WTC11 (cell line): ENCODE measurements around the gene TAF7. TPM values are rescaled to one million over a fixed set of nuclear protein-coding genes. Genes with fewer than 3 reads are reported as not detected.
A peak's percentile ranks its signal among the peaks of the same experiment; 100 is the strongest.

Experiments used
- ATAC-seq: fragments of 200-7000 bp; cut with Tn5 transposase; 2 replicates; pipeline ENCODE4 v1.10.0; 2021; ENCODE audit warnings: mild to moderate bottlenecking, moderate library complexity
- CTCF ChIA-PET: fragments of 300-600 bp; sonication (Branson Sonifier 250); formaldehyde crosslinking; loops from one replicate; lab custom pipeline; 2021; ENCODE audit warnings: antibody characterized with exemption; lab: Charles Lee
- POLR2A ChIA-PET: fragments of 350-600 bp; sonication (Branson Sonifier 250); formaldehyde crosslinking; loops from one replicate; lab custom pipeline; 2021; ENCODE audit warnings: antibody characterized with exemption; lab: Charles Lee
- DNase-seq: peaks from one replicate; pipeline ENCODE4 v3.0.0; 2021; ENCODE audit warnings: low spot score
- H3K27ac Mint-ChIP-seq: 2 replicates; pipeline ENCODE4 v1.8.0; 2021; ENCODE audit warnings: mixed read lengths
- H3K27me3 Mint-ChIP-seq: 2 replicates; pipeline ENCODE4 v1.8.0; 2021; ENCODE audit warnings: low read depth, mild to moderate bottlenecking, moderate library complexity, mixed read lengths
- H3K36me3 Mint-ChIP-seq: 2 replicates; pipeline ENCODE4 v1.8.0; 2021; ENCODE audit warnings: mixed read lengths
- H3K4me1 Mint-ChIP-seq: 2 replicates; pipeline ENCODE4 v1.8.0; 2022; ENCODE audit warnings: mixed read lengths
- H3K4me3 Mint-ChIP-seq: 2 replicates; pipeline ENCODE4 v1.8.0; 2021; ENCODE audit warnings: mild to moderate bottlenecking, moderate library complexity, mixed read lengths
- H3K9me3 Mint-ChIP-seq: 2 replicates; pipeline ENCODE4 v1.8.0; 2021; ENCODE audit warnings: mixed read lengths
- ATF1 ChIP-seq: sonication (generic); formaldehyde crosslinking; IDR thresholded peaks from 2 replicates; pipeline ENCODE4 v1.8.1; 2023; ENCODE audit warnings: mild to moderate bottlenecking, moderate library complexity, missing genetic modification reagents
- CREM ChIP-seq: sonication (generic); formaldehyde crosslinking; IDR thresholded peaks from 2 replicates; pipeline ENCODE4 v1.8.1; 2022; ENCODE audit warnings: mild to moderate bottlenecking, missing genetic modification reagents, moderate library complexity
- FOXP1 ChIP-seq: sonication (generic); formaldehyde crosslinking; IDR thresholded peaks from 2 replicates; pipeline ENCODE4 v1.8.0; 2022; ENCODE audit warnings: missing genetic modification reagents, mild to moderate bottlenecking, moderate library complexity, borderline replicate concordance
- FOXP4 ChIP-seq: sonication (generic); formaldehyde crosslinking; IDR thresholded peaks from 2 replicates; pipeline ENCODE4 v1.8.0; 2022; ENCODE audit warnings: mild to moderate bottlenecking, missing genetic modification reagents
- GABPB1 ChIP-seq: sonication (generic); formaldehyde crosslinking; IDR thresholded peaks from 2 replicates; pipeline ENCODE4 v1.8.1; 2023; ENCODE audit warnings: mild to moderate bottlenecking, missing genetic modification reagents
- SMAD4 ChIP-seq: sonication (generic); formaldehyde crosslinking; IDR thresholded peaks from 2 replicates; pipeline ENCODE4 v1.8.0; 2022; ENCODE audit warnings: mild to moderate bottlenecking, missing genetic modification reagents
- total RNA-seq: library from RNA; stranded (reverse); gene quantifications from 3 replicates; pipeline ENCODE4 v1.2.3, GENCODE V29; 2021
- TF ChIP-seq, protein P1 (sequence below): sonication (generic); formaldehyde crosslinking; IDR thresholded peaks from 2 replicates; pipeline ENCODE4 v1.8.0; 2022; ENCODE audit warnings: mild to moderate bottlenecking, missing genetic modification reagents
- TF ChIP-seq, protein P2 (sequence below): sonication (generic); formaldehyde crosslinking; IDR thresholded peaks from 2 replicates; pipeline ENCODE4 v1.8.0; 2023; ENCODE audit warnings: missing genetic modification reagents, mild to moderate bottlenecking, borderline replicate concordance
- TF ChIP-seq, protein P3 (sequence below): fragments of 200-600 bp; IDR thresholded peaks from 2 replicates; pipeline ENCODE4 v1.8.0; 2022; ENCODE audit warnings: antibody characterized with exemption
- TF ChIP-seq, protein P4 (sequence below): sonication (generic); formaldehyde crosslinking; IDR thresholded peaks from 2 replicates; pipeline ENCODE4 v1.8.1; 2023; ENCODE audit warnings: mild to moderate bottlenecking, missing genetic modification reagents, moderate library complexity

Gene TAF7
- total RNA-seq, 1 experiment from 2014 or later: 96.2 TPM

DNA sequence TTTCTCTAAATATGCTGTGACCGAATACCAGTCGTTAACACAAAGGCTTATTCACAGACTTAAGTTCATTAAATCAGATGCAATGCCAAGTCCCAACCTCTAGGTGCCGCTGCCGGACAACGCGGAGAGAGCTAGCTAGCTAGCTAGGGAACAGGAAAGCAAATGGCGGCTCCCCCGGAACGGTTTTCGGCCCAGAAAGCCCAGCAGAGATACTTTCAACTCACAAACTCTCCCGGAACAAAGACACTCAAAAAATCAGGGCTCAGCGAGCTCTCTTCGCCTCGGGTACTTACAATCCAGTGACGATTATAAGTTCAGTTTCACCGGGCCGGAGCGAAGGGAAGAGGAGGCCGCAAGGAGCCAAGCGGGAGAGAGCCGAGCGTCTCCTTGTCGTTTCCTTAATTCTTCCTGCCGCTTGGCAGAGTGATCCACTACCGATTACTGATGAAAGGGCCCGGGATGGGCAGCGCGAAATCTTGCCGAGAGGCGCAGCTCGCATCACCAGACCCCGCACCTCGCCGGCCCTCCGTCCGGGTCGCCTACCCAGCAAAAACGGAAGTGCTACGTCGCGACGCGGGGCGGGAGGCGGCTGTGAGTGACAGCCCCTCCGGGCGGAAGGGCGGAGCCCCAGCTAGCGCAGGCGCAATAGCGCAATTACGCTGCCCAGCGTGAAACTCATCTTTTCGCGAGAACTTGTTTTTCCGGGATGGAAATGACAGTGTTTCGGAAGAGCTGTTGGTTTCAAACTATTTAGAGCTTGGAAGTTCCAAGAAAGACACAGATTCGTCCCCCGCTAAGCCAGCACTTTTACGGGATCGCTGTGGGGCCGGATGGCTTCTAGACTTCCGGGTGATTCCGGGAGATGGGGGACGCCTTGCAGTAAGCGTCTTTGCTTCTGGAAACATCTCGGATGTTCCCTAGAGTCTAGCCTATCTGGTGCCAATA is at the start of gene TAF7 (continued):
- TF ChIP-seq, protein P1, sequence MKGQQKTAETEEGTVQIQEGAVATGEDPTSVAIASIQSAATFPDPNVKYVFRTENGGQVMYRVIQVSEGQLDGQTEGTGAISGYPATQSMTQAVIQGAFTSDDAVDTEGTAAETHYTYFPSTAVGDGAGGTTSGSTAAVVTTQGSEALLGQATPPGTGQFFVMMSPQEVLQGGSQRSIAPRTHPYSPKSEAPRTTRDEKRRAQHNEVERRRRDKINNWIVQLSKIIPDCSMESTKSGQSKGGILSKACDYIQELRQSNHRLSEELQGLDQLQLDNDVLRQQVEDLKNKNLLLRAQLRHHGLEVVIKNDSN (CRISPR knock-in tag): peak; percentile 48
- TF ChIP-seq GABPB1 (CRISPR knock-in tag) (peak; percentile 44; the same call in 1 of the 2 replicates), CREM (CRISPR knock-in tag) (0 out of 2 replicates have a peak, but pooled peaks have one; percentile 81), FOXP4 (peak; percentile 64; the same call in 1 of the 2 replicates), ATF1 (CRISPR knock-in tag) (no peak), FOXP1 (peak; percentile 90)
- TF ChIP-seq, protein P2, sequence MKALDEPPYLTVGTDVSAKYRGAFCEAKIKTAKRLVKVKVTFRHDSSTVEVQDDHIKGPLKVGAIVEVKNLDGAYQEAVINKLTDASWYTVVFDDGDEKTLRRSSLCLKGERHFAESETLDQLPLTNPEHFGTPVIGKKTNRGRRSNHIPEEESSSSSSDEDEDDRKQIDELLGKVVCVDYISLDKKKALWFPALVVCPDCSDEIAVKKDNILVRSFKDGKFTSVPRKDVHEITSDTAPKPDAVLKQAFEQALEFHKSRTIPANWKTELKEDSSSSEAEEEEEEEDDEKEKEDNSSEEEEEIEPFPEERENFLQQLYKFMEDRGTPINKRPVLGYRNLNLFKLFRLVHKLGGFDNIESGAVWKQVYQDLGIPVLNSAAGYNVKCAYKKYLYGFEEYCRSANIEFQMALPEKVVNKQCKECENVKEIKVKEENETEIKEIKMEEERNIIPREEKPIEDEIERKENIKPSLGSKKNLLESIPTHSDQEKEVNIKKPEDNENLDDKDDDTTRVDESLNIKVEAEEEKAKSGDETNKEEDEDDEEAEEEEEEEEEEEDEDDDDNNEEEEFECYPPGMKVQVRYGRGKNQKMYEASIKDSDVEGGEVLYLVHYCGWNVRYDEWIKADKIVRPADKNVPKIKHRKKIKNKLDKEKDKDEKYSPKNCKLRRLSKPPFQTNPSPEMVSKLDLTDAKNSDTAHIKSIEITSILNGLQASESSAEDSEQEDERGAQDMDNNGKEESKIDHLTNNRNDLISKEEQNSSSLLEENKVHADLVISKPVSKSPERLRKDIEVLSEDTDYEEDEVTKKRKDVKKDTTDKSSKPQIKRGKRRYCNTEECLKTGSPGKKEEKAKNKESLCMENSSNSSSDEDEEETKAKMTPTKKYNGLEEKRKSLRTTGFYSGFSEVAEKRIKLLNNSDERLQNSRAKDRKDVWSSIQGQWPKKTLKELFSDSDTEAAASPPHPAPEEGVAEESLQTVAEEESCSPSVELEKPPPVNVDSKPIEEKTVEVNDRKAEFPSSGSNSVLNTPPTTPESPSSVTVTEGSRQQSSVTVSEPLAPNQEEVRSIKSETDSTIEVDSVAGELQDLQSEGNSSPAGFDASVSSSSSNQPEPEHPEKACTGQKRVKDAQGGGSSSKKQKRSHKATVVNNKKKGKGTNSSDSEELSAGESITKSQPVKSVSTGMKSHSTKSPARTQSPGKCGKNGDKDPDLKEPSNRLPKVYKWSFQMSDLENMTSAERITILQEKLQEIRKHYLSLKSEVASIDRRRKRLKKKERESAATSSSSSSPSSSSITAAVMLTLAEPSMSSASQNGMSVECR (CRISPR knock-in tag): peak; percentile 92
- TF ChIP-seq, protein P3, sequence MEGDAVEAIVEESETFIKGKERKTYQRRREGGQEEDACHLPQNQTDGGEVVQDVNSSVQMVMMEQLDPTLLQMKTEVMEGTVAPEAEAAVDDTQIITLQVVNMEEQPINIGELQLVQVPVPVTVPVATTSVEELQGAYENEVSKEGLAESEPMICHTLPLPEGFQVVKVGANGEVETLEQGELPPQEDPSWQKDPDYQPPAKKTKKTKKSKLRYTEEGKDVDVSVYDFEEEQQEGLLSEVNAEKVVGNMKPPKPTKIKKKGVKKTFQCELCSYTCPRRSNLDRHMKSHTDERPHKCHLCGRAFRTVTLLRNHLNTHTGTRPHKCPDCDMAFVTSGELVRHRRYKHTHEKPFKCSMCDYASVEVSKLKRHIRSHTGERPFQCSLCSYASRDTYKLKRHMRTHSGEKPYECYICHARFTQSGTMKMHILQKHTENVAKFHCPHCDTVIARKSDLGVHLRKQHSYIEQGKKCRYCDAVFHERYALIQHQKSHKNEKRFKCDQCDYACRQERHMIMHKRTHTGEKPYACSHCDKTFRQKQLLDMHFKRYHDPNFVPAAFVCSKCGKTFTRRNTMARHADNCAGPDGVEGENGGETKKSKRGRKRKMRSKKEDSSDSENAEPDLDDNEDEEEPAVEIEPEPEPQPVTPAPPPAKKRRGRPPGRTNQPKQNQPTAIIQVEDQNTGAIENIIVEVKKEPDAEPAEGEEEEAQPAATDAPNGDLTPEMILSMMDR: peak; percentile 85

- TF ChIP-seq, protein P4, sequence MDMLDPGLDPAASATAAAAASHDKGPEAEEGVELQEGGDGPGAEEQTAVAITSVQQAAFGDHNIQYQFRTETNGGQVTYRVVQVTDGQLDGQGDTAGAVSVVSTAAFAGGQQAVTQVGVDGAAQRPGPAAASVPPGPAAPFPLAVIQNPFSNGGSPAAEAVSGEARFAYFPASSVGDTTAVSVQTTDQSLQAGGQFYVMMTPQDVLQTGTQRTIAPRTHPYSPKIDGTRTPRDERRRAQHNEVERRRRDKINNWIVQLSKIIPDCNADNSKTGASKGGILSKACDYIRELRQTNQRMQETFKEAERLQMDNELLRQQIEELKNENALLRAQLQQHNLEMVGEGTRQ (CRISPR knock-in tag): no peak
- peak; percentile 30; the same call in 1 of the 2 replicates for TF ChIP-seq SMAD4
- Mint-ChIP-seq H3K4me1 (peaks cover 24% of the 10 kb centered on the region), H3K27me3 (peaks cover 14% of the 10 kb centered on the region), H3K4me3 (no peak overlapping the region), H3K36me3 (peaks cover 63% of the 10 kb centered on the region), H3K9me3 (peaks cover 57% of the 10 kb centered on the region), H3K27ac (no peak overlapping the region)
- ChIA-PET CTCF (no interaction called here), POLR2A (no interaction called here)
- DNase-seq (no peak), ATAC-seq (no peak)
These were observed 45.7 kb upstream of the TAF7 start for GRCh38 chr5:141366016-141366896.
